ENCODE measurements around the gene RTN1. TPM values are rescaled to one million over a fixed set of nuclear protein-coding genes. Genes with fewer than 3 reads are reported as not detected.

The RTN1 gene
- polyA plus RNA-seq, 1 of the 3 experiments (the other 2 are of a cell fraction), result 1.6 TPM

- H3K4me1 ChIP-seq (ENCODE audit: control insufficient read depth in 1 of 2, insufficient read depth in 2 of 2, low read depth in 1 of 2, low read length in 1 of 2), result no peaks in the 10 kb centered on the region
- CTCF ChIA-PET, result interaction anchor here (1.1 to 1.8 kb wide), 5 partner anchors 12 to 202 kb away, joined by 3 to 8 read pairs (median 4); partner anchors contain the start of gene CCDC175
- no peaks in the 10 kb centered on the region for H3K36me3 ChIP-seq (replicated peaks in 1 of 2; ENCODE audit: control insufficient read depth in 1 of 2, insufficient read depth in 2 of 2, low read length in 1 of 2)
- POLR2A ChIA-PET, result no interaction called here
- no peaks in the 10 kb centered on the region for H3K9me2 ChIP-seq
- H3K27ac ChIP-seq (ENCODE audit: low read depth in 2 of 2, low read length in 1 of 2), result no peak overlapping the region
- no peaks in the 10 kb centered on the region for H3K9me3 ChIP-seq
- 3% methylated on average over 5 of the region's 5 CpGs for WGBS (ENCODE audit: low lambda C conversion rate)
- H3K27me3 ChIP-seq (ENCODE audit: insufficient read depth), result no peaks in the 10 kb centered on the region
- H4K20me1 ChIP-seq (ENCODE audit: insufficient read depth), result no peaks in the 10 kb centered on the region
- no peak overlapping the region for H3K4me2 ChIP-seq
- no peak overlapping the region for H3K9ac ChIP-seq
- H2AFZ ChIP-seq (ENCODE audit: low read depth), result no peak overlapping the region
- H3K4me3 ChIP-seq (ENCODE audit: low read depth in 2 of 2, low read length in 1 of 2), result no peak overlapping the region
- H3F3A ChIP-seq (replicated peaks; ENCODE audit: insufficient read depth), result no peaks in the 10 kb centered on the region
- H3K79me2 ChIP-seq (ENCODE audit: insufficient read depth), result no peaks in the 10 kb centered on the region
- TF ChIP-seq RXRA (IDR thresholded peaks at IDR 0.05; ENCODE audit: borderline replicate concordance, low read depth), result no peak
- TF ChIP-seq USF1 (IDR thresholded peaks at IDR 0.05; ENCODE audit: borderline replicate concordance, low read depth), result no peak
- no peak for TF ChIP-seq POLR2AphosphoS5 (IDR thresholded peaks at IDR 0.05; ENCODE audit: low read depth, low read length)
- TF ChIP-seq TAF1 (IDR thresholded peaks at IDR 0.05; ENCODE audit: borderline replicate concordance, low read depth, low read length), result no peak
- no peak for TF ChIP-seq GABPA (IDR thresholded peaks at IDR 0.05; ENCODE audit: low read depth)
- no peak for TF ChIP-seq MEF2A (IDR thresholded peaks at IDR 0.05; ENCODE audit: borderline replicate concordance, low read depth)
- TF ChIP-seq NRF1 (IDR thresholded peaks at IDR 0.05; ENCODE audit: low read depth, low read length), result no peak
- TF ChIP-seq FOXJ3 (CRISPR knock-in tag; IDR thresholded peaks at IDR 0.05), result no peak
- no peak for TF ChIP-seq GATA2 (CRISPR knock-in tag; IDR thresholded peaks at IDR 0.05)
- no peak for TF ChIP-seq FOSL2 (IDR thresholded peaks at IDR 0.05; ENCODE audit: borderline replicate concordance, low read depth)
- TF ChIP-seq SIN3A (IDR thresholded peaks at IDR 0.05; ENCODE audit: borderline replicate concordance, low read depth, low read length), result no peak
- TF ChIP-seq ZBTB33 (IDR thresholded peaks at IDR 0.05; ENCODE audit: borderline replicate concordance, low read depth), result no peak
- TF ChIP-seq FOXM1 (IDR thresholded peaks at IDR 0.05; ENCODE audit: low read depth), result no peak
- DNase-seq, result no peak
These were observed 175.4 kb downstream of the RTN1 start for GRCh38 chr14:59695198-59695597.

DNA sequence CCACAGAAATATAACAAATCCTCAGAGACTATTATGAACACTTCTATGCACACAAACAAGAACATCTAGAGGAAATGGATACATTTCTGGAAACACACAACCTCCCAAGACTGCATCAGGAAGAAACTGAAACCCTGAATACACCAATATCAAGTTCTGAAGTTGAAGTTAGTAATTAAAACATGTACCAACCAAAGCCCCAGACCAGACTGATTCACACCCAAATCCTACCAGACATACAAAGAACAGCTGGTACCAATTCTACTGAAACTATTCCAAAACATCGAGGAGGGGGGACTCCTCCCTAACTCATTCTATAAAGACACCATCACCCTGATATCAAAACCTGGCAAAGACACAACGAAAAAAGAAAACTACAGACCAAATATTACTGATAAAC lies 179.3 kb downstream of the RTN1 start:
- CTCF ChIA-PET, result interaction anchor here (1.3 to 1.8 kb wide), 2 partner anchors 10 to 91 kb away, joined by 5 read pairs; no protein-coding TSS in a partner anchor
- TF ChIP-seq RFX5 (IDR thresholded peaks at IDR 0.05; ENCODE audit: low read length), result no peak
- TF ChIP-seq, protein P1, sequence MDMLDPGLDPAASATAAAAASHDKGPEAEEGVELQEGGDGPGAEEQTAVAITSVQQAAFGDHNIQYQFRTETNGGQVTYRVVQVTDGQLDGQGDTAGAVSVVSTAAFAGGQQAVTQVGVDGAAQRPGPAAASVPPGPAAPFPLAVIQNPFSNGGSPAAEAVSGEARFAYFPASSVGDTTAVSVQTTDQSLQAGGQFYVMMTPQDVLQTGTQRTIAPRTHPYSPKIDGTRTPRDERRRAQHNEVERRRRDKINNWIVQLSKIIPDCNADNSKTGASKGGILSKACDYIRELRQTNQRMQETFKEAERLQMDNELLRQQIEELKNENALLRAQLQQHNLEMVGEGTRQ (IDR thresholded peaks at IDR 0.05; ENCODE audit: borderline replicate concordance, low read depth, low read length), result no peak
- no peak for TF ChIP-seq CTCF (IDR thresholded peaks at IDR 0.05)
- no peak for TF ChIP-seq GATA2 (CRISPR knock-in tag; IDR thresholded peaks at IDR 0.05)
- no peak for TF ChIP-seq SIN3A (IDR thresholded peaks at IDR 0.05; ENCODE audit: borderline replicate concordance, low read depth, low read length)
- no peak for TF ChIP-seq TEAD4 (IDR thresholded peaks at IDR 0.05; ENCODE audit: borderline replicate concordance, insufficient read depth)
- TF ChIP-seq USF1 (IDR thresholded peaks at IDR 0.05; ENCODE audit: borderline replicate concordance, low read depth), result no peak
- TF ChIP-seq EZH2phosphoT487 (IDR thresholded peaks at IDR 0.05; ENCODE audit: borderline replicate concordance, low read depth), result no peak
- no peak for TF ChIP-seq POLR2AphosphoS5 (IDR thresholded peaks at IDR 0.05; ENCODE audit: low read depth, low read length)
- TF ChIP-seq ELF1 (IDR thresholded peaks at IDR 0.05), result no peak
- TF ChIP-seq MEF2A (IDR thresholded peaks at IDR 0.05; ENCODE audit: borderline replicate concordance, low read depth), result no peak
- TF ChIP-seq FOXJ3 (CRISPR knock-in tag; IDR thresholded peaks at IDR 0.05), result no peak
- TF ChIP-seq PBX3 (IDR thresholded peaks at IDR 0.05), result no peak

More for the DNA sequence above, 179.3 kb downstream of the RTN1 start:
- Histone ChIP-seq H3K79me2 (ENCODE audit: insufficient read depth) (no peaks in the 10 kb centered on the region), H3K27ac (ENCODE audit: low read depth in 2 of 2, low read length in 1 of 2) (no peak overlapping the region), H3K4me2 (no peak overlapping the region), H3F3A (replicated peaks; ENCODE audit: insufficient read depth) (no peaks in the 10 kb centered on the region), H3K4me1 (ENCODE audit: control insufficient read depth in 1 of 2, insufficient read depth in 2 of 2, low read depth in 1 of 2, low read length in 1 of 2) (no peaks in the 10 kb centered on the region), H3K9ac (no peak overlapping the region), H3K9me2 (no peaks in the 10 kb centered on the region), H3K4me3 (ENCODE audit: low read depth in 2 of 2, low read length in 1 of 2) (no peak overlapping the region), H3K36me3 (replicated peaks in 1 of 2; ENCODE audit: control insufficient read depth in 1 of 2, insufficient read depth in 2 of 2, low read length in 1 of 2) (no peaks in the 10 kb centered on the region), H4K20me1 (ENCODE audit: insufficient read depth) (no peaks in the 10 kb centered on the region), H3K27me3 (ENCODE audit: insufficient read depth) (no peaks in the 10 kb centered on the region), H3K9me3 (no peaks in the 10 kb centered on the region), H2AFZ (ENCODE audit: low read depth) (no peak overlapping the region)
- 0% methylated on average over 2 of the region's 2 CpGs for WGBS (ENCODE audit: low lambda C conversion rate)
- POLR2A ChIA-PET, result no interaction called here
- DNase-seq, result no peak
